GM15510 (cell line): Measurements from ENCODE around the gene SELENON.

ENCODE experiments used
- POLR2A ChIP-seq: IDR thresholded peaks from 3 replicates; pipeline ENCODE4 v1.6.1; 2011; ENCODE audit warnings: borderline replicate concordance; ENCODE audit not compliant: insufficient read length; ENCODE audit errors: extremely low read depth

Gene SELENON

DNA sequence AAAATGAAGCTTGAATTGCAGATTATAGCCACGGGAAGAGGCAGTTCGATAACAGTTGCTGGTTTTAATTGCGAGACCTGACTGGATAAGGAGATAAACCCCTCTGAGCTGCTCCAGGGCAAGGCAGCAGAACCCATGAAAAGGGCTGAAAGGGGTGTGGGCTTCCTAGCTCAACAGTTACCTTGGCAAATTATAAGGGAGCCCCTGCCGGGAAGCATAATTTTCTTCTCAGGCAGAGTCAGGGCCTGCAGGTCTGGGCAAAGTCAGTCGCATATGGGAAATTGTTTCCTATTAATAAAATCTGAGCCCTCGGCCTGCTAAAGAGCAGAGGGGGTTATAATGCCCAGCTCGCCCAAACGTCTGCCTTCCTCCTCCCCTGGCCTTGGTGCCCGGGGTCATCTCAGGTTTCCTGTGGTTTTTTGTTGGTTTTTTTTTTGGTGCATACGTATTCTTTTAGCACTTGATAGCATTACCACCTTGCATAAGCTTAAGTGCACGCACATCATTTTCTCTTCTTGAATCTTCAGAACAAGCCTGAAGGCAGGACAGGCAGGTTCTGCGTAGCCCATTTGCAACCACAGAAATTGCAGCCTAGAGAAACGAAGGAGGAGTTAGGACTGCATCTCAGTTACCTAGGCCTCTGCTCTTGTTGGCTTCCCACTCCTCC is 33.9 kb upstream of the SELENON start:
- TF ChIP-seq POLR2A, result no peak

DNA sequence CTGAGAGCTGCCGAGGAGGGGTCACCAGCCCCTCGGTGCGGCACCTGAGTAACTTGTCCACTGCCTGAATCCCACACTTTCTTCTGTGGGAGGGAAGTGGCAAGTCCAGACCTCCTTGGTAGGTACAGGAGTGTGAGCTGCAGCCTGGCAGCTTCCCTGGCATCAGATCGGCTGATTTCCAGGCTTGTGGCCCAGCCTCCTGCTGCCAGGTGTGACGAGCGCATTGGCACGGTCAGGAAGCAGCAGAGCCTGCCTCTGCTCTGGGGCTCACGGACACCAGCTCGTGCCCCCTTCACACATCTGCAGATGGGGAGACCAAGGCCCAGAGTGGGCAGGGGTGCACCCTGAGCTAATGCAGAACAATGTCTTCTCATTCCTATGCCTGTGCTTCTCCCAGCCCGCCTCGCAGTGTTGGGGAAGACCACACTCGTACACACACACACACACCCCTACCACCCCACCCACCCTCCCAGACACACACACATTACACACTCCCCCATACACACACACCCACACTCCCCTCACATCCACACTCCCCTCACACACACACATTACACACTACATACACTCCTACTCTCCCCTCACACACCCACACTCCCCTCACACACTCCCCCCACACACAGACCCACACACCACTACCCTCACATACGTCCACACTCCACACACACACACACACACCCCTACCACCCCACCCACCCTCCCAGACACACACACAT is 33.1 kb upstream of the SELENON start:
- no peak for TF ChIP-seq POLR2A

DNA sequence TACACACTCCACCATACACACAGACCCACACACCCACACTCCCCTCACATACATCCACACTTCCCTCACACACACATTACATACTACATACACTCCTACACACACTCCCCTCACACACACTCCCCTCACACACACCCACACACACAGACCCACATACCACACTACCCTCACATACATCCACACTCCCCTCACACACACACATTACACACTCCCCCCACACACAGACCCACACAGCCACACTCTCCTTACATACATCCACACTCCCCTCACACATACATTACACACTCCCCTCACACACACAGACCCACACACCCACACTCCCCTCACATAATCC is 32.6 kb upstream of the SELENON start:
- no peak for TF ChIP-seq POLR2A

DNA sequence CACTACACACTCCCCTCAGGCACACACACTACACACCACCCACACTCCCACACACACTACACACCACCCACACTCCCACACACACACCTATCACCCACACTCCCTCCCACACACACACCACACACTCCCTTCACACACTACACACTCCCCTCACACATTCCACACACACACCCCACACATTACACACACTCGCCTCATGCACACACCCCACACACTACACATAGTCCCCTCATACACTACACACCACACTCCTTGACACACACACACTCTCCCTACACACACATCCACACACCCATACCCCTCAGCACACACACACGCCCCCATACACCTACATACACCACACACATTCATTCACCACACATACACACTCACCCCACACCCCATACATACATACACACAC is 31.0 kb upstream of the SELENON start:
- no peak for TF ChIP-seq POLR2A

DNA sequence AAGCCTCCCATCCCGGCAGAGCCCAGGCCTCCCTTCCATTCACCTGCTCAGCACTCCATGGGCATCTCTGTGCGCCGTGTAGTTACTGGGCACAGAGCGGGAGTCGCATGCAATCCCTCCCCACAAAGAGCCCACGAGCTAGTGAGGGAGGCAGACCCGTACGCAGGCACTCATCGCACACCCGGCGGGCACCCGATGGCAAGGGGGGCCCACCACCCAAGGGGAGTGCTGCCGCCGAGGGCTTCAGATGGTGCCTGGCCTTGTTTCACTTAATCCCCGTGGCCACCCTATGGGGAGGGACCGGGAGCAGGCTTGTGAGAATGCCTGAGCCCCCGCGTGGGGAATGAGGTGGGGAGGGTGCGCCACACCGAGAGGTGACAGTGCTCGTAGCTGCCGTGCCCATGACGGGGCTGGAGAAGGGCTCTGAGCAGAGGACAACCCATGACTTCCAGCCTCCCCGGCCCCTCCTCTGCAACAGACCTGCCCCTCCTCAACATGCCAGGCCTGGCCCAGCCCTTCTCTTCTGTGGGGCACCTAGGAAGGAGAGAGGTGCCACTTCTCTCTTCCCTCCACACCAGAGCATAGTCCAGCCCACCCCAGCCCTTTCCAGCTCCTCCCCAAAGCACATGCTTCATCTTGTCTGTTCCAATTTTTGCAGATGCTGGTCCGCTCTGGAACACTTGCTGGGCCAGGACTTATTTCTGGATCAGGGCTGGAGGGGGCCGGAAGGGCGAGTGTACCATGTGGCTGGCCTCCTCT is 30.2 kb upstream of the SELENON start:
- TF ChIP-seq POLR2A, result no peak

DNA sequence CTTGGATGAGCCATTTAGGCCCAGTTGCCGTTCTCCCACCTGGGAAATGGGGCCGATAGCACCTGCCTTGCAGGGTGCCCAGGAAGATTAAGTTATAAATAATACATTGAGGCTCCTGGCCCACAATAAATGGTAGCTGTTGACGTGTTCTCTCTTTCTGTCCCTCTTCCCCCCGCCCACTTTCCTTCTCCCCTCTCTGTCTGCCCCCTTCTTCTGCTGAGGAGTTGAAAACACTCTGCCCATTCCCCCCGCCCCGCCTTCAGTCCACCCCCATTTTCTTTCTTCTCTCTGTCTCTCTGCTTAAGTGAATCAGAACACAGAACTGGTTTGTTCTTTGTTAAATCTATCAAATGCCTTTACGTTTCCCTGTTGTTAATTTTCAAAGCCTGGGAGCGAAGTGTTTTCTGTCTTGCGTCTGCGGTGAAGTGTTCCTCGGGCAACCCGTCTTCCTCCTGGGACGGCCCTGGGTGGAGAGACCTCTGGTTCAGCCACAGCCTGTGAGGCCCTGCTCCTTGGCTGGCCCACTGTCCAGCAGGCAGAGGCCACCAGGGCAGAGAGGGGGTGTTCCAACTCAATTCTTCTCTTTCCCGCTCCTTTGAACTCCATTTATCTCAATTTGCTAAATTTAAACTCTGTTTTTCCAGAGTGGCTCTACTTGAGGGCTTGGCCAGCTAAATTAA is 29.3 kb upstream of the SELENON start:
- no peak for TF ChIP-seq POLR2A

DNA sequence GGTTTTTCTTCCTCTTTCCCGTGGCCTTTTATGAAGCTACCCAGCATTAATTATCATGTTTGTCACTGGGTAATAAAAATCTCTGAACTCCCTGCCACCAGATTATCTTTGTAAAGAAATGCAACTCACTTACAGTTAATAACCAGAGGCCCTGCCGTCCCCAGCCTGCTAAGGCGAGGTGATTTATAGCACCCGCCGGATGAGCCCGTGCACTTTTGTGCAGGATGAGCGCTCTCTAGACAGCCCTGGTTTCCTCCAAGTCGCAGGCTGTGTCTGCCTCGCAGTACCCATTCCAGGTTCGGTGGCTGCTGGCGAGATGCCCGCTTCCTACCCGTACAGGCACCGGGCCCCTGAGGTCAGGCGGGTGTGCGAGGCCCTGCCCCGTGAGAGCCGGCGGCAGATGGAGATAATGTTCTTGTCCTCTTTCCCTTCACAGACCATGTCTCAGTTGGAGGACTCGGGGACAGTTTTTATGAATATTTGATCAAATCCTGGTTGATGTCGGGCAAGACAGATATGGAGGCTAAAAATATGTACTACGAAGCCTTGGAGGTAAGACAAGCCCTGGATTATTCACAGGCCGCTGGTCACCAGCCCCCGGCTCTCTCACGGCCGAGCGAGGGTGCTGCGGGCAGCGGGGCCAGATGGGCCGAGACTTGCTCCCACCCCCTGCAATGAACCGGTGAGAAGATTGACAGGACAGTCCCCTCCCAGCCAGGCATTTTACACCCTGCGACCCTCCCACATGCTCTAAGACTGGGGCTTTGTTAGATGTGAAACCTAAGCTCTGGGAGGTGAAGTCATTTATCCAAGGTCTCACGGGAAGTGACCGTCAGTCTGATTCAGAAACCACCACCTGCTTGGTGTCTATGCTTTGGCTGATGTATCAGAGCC is 28.5 kb upstream of the SELENON start:
- no peak for TF ChIP-seq POLR2A

DNA sequence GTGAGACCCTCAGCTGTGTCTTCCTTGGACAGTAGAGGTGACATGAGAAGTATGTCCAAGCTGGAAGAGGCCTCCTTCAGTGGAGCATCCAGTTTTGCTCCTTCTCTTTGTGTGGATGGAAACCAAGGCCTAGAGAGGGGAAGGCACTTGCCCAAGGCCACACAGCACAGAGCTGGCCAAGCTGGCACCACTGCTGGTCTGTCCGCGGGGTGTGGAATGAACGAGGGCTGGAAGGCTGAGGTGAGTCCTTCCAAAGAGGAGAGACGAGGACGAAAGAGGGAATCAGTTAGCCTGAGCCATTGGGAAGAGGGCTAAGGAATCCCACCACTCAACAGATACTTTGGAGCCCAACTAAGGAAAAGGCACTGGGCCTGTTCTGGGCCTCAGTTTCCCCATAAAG is 27.8 kb upstream of the SELENON start:
- no peak for TF ChIP-seq POLR2A

DNA sequence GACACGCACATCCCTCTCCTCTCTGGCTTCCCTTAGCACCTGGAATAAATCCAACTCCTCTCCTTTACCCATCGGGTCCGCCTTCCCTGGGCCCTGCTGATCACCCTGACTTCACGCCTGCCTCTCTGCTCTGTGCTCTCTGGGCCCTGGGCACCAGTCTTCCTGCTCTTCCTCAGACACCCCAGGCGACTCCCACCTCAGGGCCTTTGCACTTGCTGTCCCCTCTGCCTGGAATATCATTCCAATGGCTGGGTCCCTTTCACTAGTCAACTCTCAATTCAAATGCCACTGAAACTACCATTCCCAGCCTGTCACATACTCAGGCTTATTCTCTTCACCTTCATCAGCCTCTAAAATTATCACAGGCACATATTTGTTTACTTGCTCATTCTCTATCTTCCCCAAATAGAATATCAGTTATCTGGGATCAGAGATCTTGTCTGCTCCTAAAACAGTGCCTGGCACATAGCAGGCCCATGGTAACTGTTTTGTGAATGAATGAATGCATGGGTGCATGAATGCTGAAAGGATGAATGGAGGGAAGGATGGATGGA is 27.2 kb upstream of the SELENON start:
- no peak for TF ChIP-seq POLR2A

DNA sequence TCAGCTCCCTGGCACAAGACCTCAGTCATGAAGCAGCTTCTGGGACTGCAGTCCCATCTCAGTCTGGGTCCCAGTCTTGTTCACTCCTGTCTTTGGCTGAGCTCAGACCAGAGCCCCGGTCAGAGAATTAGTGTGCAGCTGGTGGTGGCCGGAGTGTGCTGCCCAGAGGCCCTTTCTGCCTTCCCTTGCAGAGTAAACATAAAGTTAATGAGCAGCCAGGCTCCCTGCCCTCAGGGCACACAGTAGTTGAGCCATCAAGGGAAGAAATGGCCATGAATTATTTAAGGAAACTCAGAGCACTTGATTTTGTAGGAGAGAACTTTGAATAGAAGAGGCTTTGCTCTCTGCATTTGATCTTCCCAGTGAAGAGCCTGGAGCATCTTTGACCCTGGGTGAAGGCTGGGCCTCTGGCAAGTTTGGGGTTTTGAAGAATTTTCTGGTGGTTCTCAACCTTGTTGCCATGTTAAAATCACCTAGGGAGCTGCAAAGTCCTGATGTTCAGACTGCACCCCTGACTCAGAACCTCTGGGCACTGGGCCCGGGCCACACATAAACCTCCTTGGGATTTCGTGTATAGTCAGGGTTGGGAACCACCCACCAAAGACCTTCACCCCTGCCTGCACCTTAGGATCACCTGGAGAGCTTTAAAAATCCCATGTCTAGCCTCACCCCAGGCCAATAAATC is 26.4 kb upstream of the SELENON start:
- no peak for TF ChIP-seq POLR2A

DNA sequence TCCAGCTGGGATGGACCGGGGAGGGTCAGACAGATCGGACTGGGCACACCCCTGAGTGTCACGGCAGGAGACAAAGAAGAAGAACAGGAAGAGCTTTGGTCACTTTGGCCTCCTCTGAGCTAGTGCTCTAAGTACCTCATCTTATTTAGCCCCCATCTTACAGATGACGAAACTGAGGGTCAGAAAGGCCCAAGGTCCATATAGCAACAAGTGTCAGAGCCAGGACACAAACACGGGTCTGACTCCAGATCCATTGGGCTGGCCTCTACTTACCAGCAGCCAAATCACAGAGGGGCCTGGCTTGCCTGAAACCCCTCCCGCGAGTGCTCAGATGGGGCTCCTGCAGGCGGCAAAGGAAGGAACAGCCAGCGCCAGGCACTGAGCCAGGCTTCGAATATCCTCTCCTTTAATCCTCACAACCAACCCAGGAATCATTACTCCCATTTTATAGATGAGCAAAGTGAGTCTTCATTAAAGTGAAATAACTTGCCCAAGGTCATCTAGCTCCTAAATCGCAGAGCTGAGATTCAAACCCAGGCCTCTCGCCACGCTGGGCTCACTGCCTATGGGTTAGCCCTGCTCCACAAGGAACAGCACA is 25.7 kb upstream of the SELENON start:
- TF ChIP-seq POLR2A, result no peak

DNA sequence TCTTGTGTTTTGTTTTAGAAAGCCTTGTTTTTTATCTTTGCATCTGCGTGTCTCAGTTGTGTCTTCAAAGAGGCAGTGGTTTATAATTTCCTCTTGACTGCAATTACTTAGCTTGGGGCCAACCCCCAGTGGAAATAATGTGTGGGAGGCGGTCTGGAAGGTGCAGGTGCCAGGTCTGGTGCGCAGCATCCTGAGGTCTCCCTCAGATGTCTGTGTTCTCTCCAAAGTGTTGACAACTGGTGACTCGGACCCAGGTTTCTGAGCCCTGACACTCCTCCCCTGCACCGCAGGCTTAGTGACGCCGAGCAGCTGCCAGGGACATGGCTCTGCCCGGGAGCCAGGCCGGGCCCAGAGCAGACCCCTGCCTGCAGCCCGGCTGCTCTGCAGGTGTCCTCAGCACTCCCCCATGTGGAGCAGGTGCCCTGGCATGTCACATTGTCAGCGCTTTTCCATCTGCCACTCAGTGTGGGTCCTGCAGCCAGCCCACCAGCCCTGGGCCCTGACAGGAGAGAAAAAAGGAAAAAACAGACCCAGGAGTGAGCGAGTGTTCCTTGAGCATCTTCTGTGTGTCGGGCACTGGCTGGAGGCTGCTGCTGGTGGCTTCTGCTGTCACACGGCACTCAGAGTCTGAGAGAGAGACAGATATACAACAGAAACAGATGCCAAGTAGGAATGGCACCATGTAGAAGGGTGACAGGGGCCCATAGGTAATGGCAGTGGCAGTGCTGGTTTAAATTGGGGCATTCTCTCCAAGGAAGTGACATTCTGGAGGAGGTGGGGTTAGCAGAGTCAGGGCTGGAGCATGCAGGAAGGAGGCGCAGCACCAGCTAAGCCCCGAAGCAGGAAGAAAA is 24.8 kb upstream of the SELENON start:
- no peak for TF ChIP-seq POLR2A
